ENCODE data around the gene GPR55. TPM values are rescaled to one million over a fixed set of nuclear protein-coding genes. Genes with fewer than 3 reads are reported as not detected.
A peak's percentile ranks its signal among the peaks of the same experiment; 100 is the strongest.

Gene GPR55
- total RNA-seq, 1 experiment from 2014 or later, result not detected

DNA sequence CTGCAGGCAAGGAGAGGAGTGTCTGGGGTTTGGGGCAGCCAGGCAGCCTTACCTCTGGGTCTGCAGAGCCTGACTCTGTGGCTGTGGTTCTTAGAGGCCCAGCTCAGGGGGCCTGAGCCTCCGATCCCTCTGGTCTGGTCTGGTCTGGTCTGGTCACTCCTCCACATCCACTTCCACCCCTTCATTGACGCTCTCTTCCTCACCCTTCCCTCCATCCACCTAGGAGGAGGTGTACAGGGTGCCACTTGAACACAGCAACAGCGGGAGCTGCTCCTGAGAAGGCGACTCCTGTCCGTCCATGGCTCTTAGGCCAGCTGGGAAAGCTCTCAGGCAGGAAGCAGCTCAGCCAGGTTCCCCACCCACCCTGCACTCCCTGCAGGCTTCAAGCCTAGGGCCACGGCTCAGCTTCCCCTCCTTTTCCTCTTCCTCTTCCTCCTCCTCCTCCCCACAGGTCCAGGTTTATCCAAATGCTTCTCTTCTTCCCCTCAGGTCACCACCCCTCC lies 16.9 kb downstream of the GPR55 start:
- Histone ChIP-seq H3K27ac (ENCODE audit: low read depth, low read length) (no peak overlapping the region), H3K9me2 (ENCODE audit: insufficient read depth) (no peaks in the 10 kb centered on the region), H3K4me2 (ENCODE audit: low read length) (peak overlapping the region; percentile 74), H2AFZ (ENCODE audit: low read depth, low read length, poor library complexity, severe bottlenecking) (peak overlapping the region; percentile 65), H3K9ac (ENCODE audit: low read length) (no peak overlapping the region), H3K79me2 (ENCODE audit: insufficient read depth, low read length) (no peaks in the 10 kb centered on the region), H3K9me3 (ENCODE audit: control insufficient read depth in 1 of 2, insufficient read depth in 1 of 2, low read depth in 1 of 2, low read length in 2 of 2) (no peaks in the 10 kb centered on the region), H4K20me1 (ENCODE audit: insufficient read depth) (no peaks in the 10 kb centered on the region), H3K4me3 (replicated peaks in 1 of 2; ENCODE audit: low read depth in 1 of 2, low read length in 2 of 2) (peak overlapping the region in 1 of 2 experiments; percentile 39; a peak in 3 of 4 replicates), H3K4me1 (ENCODE audit: control insufficient read depth in 1 of 2, insufficient read depth in 2 of 2, low read length in 2 of 2) (peaks cover 28 to 42% of the 10 kb centered on the region in 2 experiments), H3K27me3 (ENCODE audit: insufficient read depth, low read length) (peaks cover 11% of the 10 kb centered on the region; the same call in 1 of the 2 replicates), H3K36me3 (ENCODE audit: control insufficient read depth in 1 of 2, insufficient read depth in 2 of 2, low read length in 2 of 2) (no peaks in the 10 kb centered on the region)
- intact Hi-C loops (cut with micrococcal nuclease), result no loop called here
- ChIA-PET RAD21 (ENCODE audit: low non-redundant PET in 1 of 2, low total read pairs in 2 of 2, uncharacterized antibody in 2 of 2, unreplicated experiment in 2 of 2) (no interaction called here), CTCF (interaction anchor here (1.4 to 2.4 kb wide), 2 partner anchors 16 to 80 kb away, joined by 5 read pairs; no protein-coding TSS in a partner anchor), POLR2A (no interaction called here)
- no peak for DNase-seq (ENCODE audit: low read depth, low spot score)
- no peak for TF ChIP-seq CTCF (IDR thresholded peaks at IDR 0.05 in 2 of 3, conservative IDR thresholded peaks at IDR 0.05 in 1 of 3; ENCODE audit: borderline replicate concordance in 1 of 3, insufficient read depth in 1 of 3, low read depth in 2 of 3, low read length in 2 of 3)
- no peak for TF ChIP-seq ZBTB33 (IDR thresholded peaks at IDR 0.05; ENCODE audit: extremely low read depth, insufficient replicate concordance, low read length)
- no peak for TF ChIP-seq EGR1 (IDR thresholded peaks at IDR 0.05; ENCODE audit: low read depth)
- TF ChIP-seq ZNF274 (IDR thresholded peaks at IDR 0.05; ENCODE audit: low read depth, low read length), result no peak
- TF ChIP-seq FOSL1 (IDR thresholded peaks at IDR 0.05; ENCODE audit: low read depth), result no peak
- no peak for TF ChIP-seq CBX3 (IDR thresholded peaks at IDR 0.05; ENCODE audit: low read depth)
- TF ChIP-seq POLR2AphosphoS5 (IDR thresholded peaks at IDR 0.05; ENCODE audit: low read depth, low read length), result no peak
- no peak for TF ChIP-seq SRF (IDR thresholded peaks at IDR 0.05; ENCODE audit: low read depth)
- TF ChIP-seq TCF7L2 (IDR thresholded peaks at IDR 0.05; ENCODE audit: borderline replicate concordance, extremely low read depth, insufficient read depth, insufficient read length), result no peak
- no peak for ATAC-seq
- no TSS peak for BruUV-seq (replicated peaks)

Data from HCT116 (cell line).